ENCODE measurements around the gene COL4A1. TPM values are rescaled to one million over a fixed set of nuclear protein-coding genes. Genes with fewer than 3 reads are reported as not detected.

The COL4A1 gene
- total and polyA plus RNA-seq, 2 of the 13 experiments (the other 11 are each of a cell fraction or from before 2014, with no cell fraction given), result not detected

DNA sequence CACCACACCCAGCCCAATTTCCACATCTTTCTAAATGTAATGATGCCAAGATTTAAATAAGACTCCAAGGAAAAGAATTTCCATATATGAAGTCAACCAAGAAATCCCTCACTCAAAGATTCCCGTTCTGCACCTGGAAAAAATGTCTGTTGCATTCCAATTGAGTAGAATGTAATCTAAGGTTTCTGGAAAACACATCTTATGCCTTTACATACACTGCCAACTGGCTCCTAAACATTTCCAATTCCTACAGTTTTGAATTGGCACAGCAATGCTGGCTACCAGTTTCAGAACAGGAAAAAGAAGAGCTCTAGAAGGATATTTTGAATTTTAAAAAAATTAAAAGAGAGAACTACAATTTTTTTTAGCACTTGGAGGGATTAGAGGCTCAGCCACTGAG, 43.1 kb upstream of the COL4A1 start (continued):
- TF ChIP-seq JDP2 (CRISPR knock-in tag; IDR thresholded peaks at IDR 0.05; ENCODE audit: borderline replicate concordance) (no peak), ZNF12 (CRISPR knock-in tag; IDR thresholded peaks at IDR 0.05) (no peak)

DNA sequence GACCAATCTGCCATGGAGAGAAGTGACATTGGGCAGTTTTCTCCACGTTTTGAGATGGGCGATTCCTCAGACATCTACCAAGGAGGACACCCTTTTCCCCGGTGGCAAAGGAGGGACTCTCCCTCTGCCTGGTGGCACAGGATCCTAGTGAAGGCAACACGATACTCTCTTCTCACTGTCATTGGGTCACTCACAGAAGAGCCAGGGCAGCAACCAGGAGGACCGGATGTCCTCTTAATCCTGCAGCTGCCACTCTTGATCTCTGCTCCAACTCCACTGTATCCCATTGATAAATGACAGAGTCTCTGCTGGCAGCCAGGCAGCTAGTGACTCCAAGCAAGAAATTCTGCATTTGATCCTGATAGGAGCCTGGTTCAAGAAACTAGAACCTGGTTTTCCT, 42.3 kb upstream of the COL4A1 start:
- H3K4me1 ChIP-seq (ENCODE audit: insufficient read depth, low read length), result no peaks in the 10 kb centered on the region
- intact Hi-C loops (cut with micrococcal nuclease; ENCODE audit: unreplicated experiment) (no loop called here), in situ Hi-C loops (cut with HindIII; ENCODE audit: extremely low pct_ligation_motif_present, low pct_unique_long_range_greater_than_20kb) (no loop called here)

More for the DNA sequence above, 42.3 kb upstream of the COL4A1 start:
- Histone ChIP-seq H3K36me3 (replicated peaks in 1 of 2; ENCODE audit: control insufficient read depth in 1 of 2, insufficient read depth in 2 of 2, low read length in 2 of 2) (no peaks in the 10 kb centered on the region), H2AFZ (ENCODE audit: low read length) (no peak overlapping the region), H3K4me3 (replicated peaks in 1 of 3; ENCODE audit: insufficient read depth in 1 of 3, low read depth in 2 of 3, low read length in 3 of 3) (no peak overlapping the region), H4K20me1 (ENCODE audit: insufficient read depth, low read length) (no peaks in the 10 kb centered on the region), H3K9me3 (ENCODE audit: low read length) (no peaks in the 10 kb centered on the region), H3K27ac (ENCODE audit: extremely low read length, insufficient read depth, low read length) (no peak overlapping the region), H3K79me2 (ENCODE audit: insufficient read depth, low read length) (no peaks in the 10 kb centered on the region), H3K27me3 (ENCODE audit: control insufficient read depth in 1 of 2, insufficient read depth in 2 of 2, low read length in 2 of 2) (peaks cover 2 to 31% of the 10 kb centered on the region in 2 experiments; a peak in 2 of 5 replicates), H3K9ac (ENCODE audit: insufficient read depth, low read depth, low read length) (no peak overlapping the region), H3K4me2 (ENCODE audit: low read depth, low read length) (no peak overlapping the region)
- BruUV-seq (replicated peaks), result no TSS peak
- 6% methylated on average over 4 of the region's 5 CpGs for WGBS (ENCODE audit: low lambda C conversion rate)
- ATAC-seq (no peak), DNase-seq (ENCODE audit: low spot score) (no peak), FAIRE-seq (no peak)
- no peak for TF ChIP-seq KDM5B (CRISPR knock-in tag; IDR thresholded peaks at IDR 0.05; ENCODE audit: borderline replicate concordance)
- TF ChIP-seq, protein P1, sequence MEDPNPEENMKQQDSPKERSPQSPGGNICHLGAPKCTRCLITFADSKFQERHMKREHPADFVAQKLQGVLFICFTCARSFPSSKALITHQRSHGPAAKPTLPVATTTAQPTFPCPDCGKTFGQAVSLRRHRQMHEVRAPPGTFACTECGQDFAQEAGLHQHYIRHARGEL (CRISPR knock-in tag; IDR thresholded peaks at IDR 0.05), result no peak
- no peak for TF ChIP-seq ZFP1 (CRISPR knock-in tag; IDR thresholded peaks at IDR 0.05)
- TF ChIP-seq, protein P2, sequence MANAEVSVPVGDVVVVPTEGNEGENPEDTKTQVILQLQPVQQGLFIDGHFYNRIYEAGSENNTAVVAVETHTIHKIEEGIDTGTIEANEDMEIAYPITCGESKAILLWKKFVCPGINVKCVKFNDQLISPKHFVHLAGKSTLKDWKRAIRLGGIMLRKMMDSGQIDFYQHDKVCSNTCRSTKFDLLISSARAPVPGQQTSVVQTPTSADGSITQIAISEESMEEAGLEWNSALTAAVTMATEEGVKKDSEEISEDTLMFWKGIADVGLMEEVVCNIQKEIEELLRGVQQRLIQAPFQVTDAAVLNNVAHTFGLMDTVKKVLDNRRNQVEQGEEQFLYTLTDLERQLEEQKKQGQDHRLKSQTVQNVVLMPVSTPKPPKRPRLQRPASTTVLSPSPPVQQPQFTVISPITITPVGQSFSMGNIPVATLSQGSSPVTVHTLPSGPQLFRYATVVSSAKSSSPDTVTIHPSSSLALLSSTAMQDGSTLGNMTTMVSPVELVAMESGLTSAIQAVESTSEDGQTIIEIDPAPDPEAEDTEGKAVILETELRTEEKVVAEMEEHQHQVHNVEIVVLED (CRISPR knock-in tag; IDR thresholded peaks at IDR 0.05; ENCODE audit: borderline replicate concordance), result no peak
- no peak for TF ChIP-seq CHD4 (IDR thresholded peaks at IDR 0.05; ENCODE audit: borderline replicate concordance, low read length)
- TF ChIP-seq JUND (CRISPR knock-in tag; IDR thresholded peaks at IDR 0.05), result no peak
- no peak for TF ChIP-seq ZNF468 (CRISPR knock-in tag; IDR thresholded peaks at IDR 0.05)
- TF ChIP-seq RBAK (CRISPR knock-in tag; IDR thresholded peaks at IDR 0.05), result no peak
- TF ChIP-seq SYNCRIP (IDR thresholded peaks at IDR 0.05; ENCODE audit: insufficient read depth, low read depth, low read length), result no peak
- TF ChIP-seq HDAC1 (CRISPR knock-in tag; IDR thresholded peaks at IDR 0.05), result no peak
- TF ChIP-seq ZNF891 (CRISPR knock-in tag; IDR thresholded peaks at IDR 0.05), result no peak
- no peak for TF ChIP-seq ZMYM4 (CRISPR knock-in tag; IDR thresholded peaks at IDR 0.05)
- TF ChIP-seq KDM4B (CRISPR knock-in tag; IDR thresholded peaks at IDR 0.05), result no peak
- TF ChIP-seq ZNF160 (CRISPR knock-in tag; IDR thresholded peaks at IDR 0.05), result no peak
- no peak for TF ChIP-seq ZFP62 (CRISPR knock-in tag; IDR thresholded peaks at IDR 0.05)
- no peak for TF ChIP-seq ZNF782 (CRISPR knock-in tag; IDR thresholded peaks at IDR 0.05; ENCODE audit: borderline replicate concordance)
- TF ChIP-seq TOPORS (CRISPR knock-in tag; IDR thresholded peaks at IDR 0.05), result no peak
- TF ChIP-seq, protein P3, sequence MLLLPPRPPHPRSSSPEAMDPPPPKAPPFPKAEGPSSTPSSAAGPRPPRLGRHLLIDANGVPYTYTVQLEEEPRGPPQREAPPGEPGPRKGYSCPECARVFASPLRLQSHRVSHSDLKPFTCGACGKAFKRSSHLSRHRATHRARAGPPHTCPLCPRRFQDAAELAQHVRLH (CRISPR knock-in tag; IDR thresholded peaks at IDR 0.05; ENCODE audit: borderline replicate concordance, low read depth), result no peak
- TF ChIP-seq ZNF501 (CRISPR knock-in tag; IDR thresholded peaks at IDR 0.05), result no peak
- TF ChIP-seq ZNF850 (CRISPR knock-in tag; conservative IDR thresholded peaks at IDR 0.05), result no peak
- CTCF ChIA-PET (ENCODE audit: low intra/inter-chr PET ratio, low total read pairs), result no interaction called here
- POLR2A ChIA-PET, result no interaction called here
